ENCODE results near the gene BTK.

DNA sequence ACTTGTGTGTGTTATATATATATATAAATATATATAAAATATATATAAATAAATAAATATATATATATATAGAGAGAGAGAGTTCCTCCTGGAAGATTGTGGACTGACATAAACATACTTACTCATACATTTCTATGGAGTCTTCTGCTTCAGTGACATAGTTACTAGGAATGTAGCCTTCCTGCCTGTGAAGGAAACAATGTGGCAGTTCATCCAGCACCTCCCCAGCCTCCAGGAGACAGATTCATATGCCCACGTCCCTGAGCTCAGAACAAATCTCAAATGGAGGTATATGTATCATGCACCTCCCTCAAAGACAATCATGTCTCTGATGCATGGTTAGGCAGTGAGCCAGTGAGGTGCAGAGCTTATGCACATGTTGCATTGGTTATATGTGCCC lies 26.0 kb downstream of the BTK start:
- TF ChIP-seq, protein P1, sequence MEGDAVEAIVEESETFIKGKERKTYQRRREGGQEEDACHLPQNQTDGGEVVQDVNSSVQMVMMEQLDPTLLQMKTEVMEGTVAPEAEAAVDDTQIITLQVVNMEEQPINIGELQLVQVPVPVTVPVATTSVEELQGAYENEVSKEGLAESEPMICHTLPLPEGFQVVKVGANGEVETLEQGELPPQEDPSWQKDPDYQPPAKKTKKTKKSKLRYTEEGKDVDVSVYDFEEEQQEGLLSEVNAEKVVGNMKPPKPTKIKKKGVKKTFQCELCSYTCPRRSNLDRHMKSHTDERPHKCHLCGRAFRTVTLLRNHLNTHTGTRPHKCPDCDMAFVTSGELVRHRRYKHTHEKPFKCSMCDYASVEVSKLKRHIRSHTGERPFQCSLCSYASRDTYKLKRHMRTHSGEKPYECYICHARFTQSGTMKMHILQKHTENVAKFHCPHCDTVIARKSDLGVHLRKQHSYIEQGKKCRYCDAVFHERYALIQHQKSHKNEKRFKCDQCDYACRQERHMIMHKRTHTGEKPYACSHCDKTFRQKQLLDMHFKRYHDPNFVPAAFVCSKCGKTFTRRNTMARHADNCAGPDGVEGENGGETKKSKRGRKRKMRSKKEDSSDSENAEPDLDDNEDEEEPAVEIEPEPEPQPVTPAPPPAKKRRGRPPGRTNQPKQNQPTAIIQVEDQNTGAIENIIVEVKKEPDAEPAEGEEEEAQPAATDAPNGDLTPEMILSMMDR (IDR thresholded peaks at IDR 0.05; ENCODE audit: low read depth, low read length), result no peak
- TF ChIP-seq MYC (IDR thresholded peaks at IDR 0.05; ENCODE audit: low read depth, low read length), result no peak
- TF ChIP-seq POLR2A (IDR thresholded peaks at IDR 0.05; ENCODE audit: extremely low read depth, insufficient read length), result no peak
